Upper lobe of right lung (tissue), 1 donor: ENCODE measurements around the gene TOPBP1. TPM values are rescaled to one million over a fixed set of nuclear protein-coding genes. Genes with fewer than 3 reads are reported as not detected.

Experiments
- ATAC-seq: fragments of 200-7000 bp; cut with Tn5 transposase; one replicate; pipeline ENCODE4 v1.9.1; 2020; ENCODE audit warnings: mild to moderate bottlenecking, moderate library complexity
- DNase-seq: peaks from one replicate; pipeline ENCODE4 v3.0.0-alpha.2; 2020
- H3K27ac ChIP-seq: fragments of 200-600 bp; one replicate; pipeline ENCODE4 v1.8.0; 2022
- H3K27me3 ChIP-seq: fragments of 200-600 bp; one replicate; pipeline ENCODE4 v1.8.0; 2022; ENCODE audit warnings: mild to moderate bottlenecking
- H3K36me3 ChIP-seq: fragments of 200-600 bp; one replicate; pipeline ENCODE4 v1.8.0; 2022
- H3K4me1 ChIP-seq: fragments of 200-600 bp; one replicate; pipeline ENCODE4 v1.8.0; 2022
- H3K4me3 ChIP-seq: fragments of 200-600 bp; one replicate; pipeline ENCODE4 v1.8.0; 2022; ENCODE audit warnings: mild to moderate bottlenecking
- H3K9me3 ChIP-seq: fragments of 200-600 bp; one replicate; pipeline ENCODE4 v1.8.0; 2022
- CTCF ChIP-seq: fragments of 200-600 bp; IDR thresholded peaks from one replicate; pipeline ENCODE4 v1.8.0; 2022; ENCODE audit warnings: antibody characterized with exemption
- intact Hi-C: fragments of 100-400 bp; cut with DNase I; formaldehyde crosslinking; loops from one replicate; pipeline ENCODE4 v1.11.0; 2022
- total RNA-seq: library from RNA; stranded (reverse); fragmentation: NEBNext Ultra II Directional; extraction: Animal tissue kit (Norgen Biotek cat#: 25700); gene quantifications from one replicate; pipeline ENCODE4 v1.2.1, GENCODE V29; 2021
- donor health status: DM: no; HTN: yes; CAD: no; lungs with severe emphysema.

The TOPBP1 gene
- total RNA-seq, 1 donor from 2014 or later = 18.1 TPM

GRCh38 chr3:133659806-133660205, 1.9 kb downstream of the TOPBP1 start:
- Histone ChIP-seq H3K27me3 (no peaks in the 10 kb centered on the region), H3K9me3 (no peaks in the 10 kb centered on the region), H3K36me3 (peaks cover 43% of the 10 kb centered on the region), H3K4me3 (no peak overlapping the region), H3K4me1 (peaks cover 7% of the 10 kb centered on the region), H3K27ac (no peak overlapping the region)
- TF ChIP-seq CTCF = no peak
- DNase-seq (no peak), ATAC-seq (no peak)
- intact Hi-C loops = no loop called here

DNA sequence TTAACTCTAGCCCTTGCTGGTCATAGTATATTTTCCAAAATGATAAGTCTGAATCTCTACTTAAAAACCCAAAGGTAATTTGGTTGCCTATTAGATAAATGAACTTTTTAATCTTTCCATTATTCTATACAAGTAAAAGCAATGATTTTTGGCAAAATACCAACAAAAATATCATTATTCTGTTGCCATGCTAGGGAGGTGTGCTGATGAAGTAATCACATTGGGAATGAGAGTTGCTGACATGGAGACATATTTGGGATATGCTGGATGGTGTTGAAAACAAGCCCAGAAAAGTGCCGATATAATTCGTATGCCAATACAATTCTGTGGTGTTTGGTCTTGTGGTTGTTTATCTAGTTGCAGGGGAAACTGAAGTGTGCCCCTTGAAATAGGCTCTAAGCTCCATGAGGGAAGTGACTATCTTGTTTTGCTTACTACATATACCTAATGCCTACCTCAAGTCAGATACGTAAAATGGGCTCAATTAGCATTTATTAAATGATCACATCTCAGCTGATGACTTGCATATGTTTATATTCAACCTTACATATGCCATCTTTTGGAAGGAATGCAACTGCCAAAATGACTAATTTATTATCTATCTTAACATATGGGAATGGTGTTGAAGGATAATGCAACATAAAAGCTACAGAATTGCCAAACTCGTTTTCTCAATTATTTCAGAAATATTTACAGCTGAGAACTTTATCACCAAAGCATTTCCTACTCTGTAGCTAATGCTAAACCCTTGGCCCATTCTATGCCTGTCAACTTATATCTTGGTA, 5.8 kb downstream of the TOPBP1 start:
- Histone ChIP-seq H3K36me3 (peaks cover 77% of the 10 kb centered on the region), H3K4me1 (no peaks in the 10 kb centered on the region), H3K27ac (no peak overlapping the region), H3K27me3 (no peaks in the 10 kb centered on the region), H3K9me3 (no peaks in the 10 kb centered on the region), H3K4me3 (no peak overlapping the region)
- intact Hi-C loops = no loop called here
- DNase-seq = no peak
- no peak for TF ChIP-seq CTCF
- ATAC-seq = no peak

DNA sequence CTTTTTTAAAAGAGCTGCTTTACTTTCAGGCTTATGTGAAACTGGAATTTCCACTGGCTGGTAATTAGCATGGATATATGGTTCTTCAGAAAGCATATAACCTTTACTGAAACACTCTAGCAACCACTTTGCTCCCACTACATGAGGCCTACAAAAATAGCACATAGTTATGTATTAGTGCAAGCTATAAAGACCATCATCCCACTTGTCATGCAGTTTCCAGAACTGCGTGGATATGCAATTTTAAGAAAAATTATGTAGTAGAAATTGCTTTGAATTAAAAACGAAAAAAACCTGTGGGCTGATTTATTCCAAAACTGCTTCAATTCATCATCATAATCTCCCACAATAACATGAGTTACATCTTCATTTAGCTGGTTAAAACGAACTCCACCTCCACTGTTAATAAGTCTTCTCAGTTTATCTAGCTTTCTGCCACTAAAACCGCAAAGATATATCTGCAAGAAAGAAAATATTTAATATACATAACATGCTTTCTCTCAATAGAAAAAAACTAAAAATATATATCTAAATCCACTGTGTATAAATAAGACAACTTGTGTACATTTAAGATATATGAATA, 12.2 kb downstream of the TOPBP1 start:
- Histone ChIP-seq H3K36me3 (peaks cover 80% of the 10 kb centered on the region), H3K4me1 (no peaks in the 10 kb centered on the region), H3K27ac (no peak overlapping the region), H3K9me3 (no peaks in the 10 kb centered on the region), H3K4me3 (no peak overlapping the region), H3K27me3 (no peaks in the 10 kb centered on the region)
- ATAC-seq = no peak
- DNase-seq = no peak
- TF ChIP-seq CTCF = no peak
- intact Hi-C loops = no loop called here

DNA sequence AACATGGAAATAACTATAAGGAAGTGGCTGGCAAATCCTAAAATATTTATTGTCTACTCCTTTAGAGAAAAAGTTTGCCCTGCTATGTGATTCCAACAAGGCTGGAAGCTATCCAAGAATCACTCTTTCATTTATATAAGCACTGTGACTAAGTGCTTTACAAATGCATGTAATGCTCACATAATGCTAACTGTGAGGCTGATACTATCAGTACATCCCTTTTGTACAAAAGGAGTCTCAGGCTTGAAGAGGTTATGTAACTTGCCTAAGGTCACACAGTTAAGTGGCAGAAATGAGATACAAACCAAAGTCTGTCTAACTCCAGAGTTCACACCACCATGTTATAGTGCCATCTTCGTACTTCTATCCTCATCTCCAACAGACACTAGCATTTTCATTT, 17.0 kb downstream of the TOPBP1 start:
- H3K4me1 ChIP-seq = no peaks in the 10 kb centered on the region
- ATAC-seq = no peak
- intact Hi-C loops = no loop called here
- no peaks in the 10 kb centered on the region for H3K9me3 ChIP-seq
- TF ChIP-seq CTCF = no peak
- no peak overlapping the region for H3K4me3 ChIP-seq
- DNase-seq = no peak
- H3K27ac ChIP-seq = no peak overlapping the region
- H3K36me3 ChIP-seq = peaks cover 76% of the 10 kb centered on the region
- H3K27me3 ChIP-seq = no peaks in the 10 kb centered on the region

DNA sequence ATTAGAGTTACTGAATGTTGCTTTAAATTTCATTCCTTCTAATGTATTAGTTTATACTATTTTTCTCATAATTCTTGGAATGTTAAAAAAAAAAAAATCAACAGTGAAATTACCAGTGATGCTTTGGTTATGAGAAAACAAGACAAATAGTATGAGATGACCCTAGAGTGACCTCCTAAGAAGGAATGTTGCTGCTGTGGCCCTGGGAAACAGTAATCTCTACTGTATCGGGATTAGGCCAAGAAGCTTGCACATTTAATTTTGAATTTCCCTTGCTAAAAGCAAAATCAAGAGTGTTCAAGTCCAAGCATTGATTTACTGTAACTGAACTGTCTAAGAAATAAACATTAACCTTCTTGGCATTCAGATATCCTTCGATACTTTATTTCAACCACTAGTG, 18.1 kb downstream of the TOPBP1 start:
- H3K27me3 ChIP-seq = no peaks in the 10 kb centered on the region
- TF ChIP-seq CTCF = no peak
- DNase-seq (no peak), ATAC-seq (no peak)
- H3K36me3 ChIP-seq = peaks cover 64% of the 10 kb centered on the region
- H3K27ac ChIP-seq = no peak overlapping the region
- intact Hi-C loops = no loop called here
- no peak overlapping the region for H3K4me3 ChIP-seq
- H3K4me1 ChIP-seq = no peaks in the 10 kb centered on the region
- no peaks in the 10 kb centered on the region for H3K9me3 ChIP-seq
